ENCODE data around the gene RPS29.

Gene RPS29

DNA sequence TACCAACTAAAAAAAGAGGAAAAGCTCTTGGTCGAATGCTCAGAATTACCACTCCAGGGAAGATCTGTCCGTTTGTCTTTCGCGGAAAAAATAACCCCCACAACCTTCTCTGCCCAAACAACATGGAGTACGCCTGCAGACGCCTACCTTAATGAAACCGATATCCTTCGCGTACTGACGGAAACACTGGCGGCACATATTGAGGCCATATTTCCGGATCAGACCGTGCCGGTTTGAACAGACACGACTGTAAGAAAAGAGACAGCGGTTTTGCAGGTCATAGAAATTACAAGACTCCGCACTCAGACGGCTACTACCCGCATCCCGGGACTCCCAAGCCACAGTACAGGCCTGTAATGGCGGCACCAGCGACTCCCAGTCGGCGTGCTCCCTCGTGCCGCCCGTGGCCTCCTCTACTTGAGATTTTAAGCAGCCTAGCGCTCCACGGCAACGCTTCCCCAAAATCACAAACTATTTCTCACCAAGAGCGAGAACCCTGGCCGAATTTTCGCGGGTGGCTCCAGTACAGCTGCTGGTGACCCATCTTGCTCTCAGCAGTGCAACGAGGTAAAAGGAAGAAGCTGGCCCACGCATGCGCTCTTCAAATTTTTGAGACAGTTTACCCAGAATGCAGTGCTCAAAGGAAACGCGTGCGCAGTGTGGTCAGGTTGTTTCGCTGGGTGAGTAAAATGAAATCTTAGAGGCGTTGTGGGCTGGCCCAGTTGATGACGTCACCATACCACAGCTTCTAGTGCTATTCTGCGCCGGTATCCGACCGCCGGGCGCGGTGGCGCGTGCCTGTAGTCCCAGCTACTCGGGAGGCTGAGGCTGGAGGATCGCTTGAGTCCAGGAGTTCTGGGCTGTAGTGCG, at the start of gene RPS29:
Gene RPS29, minus strand, starts transcription at position 578 of the 870 bp plus-strand sequence. Its CDS starts 34 bp downstream, at position 544.
- Histone ChIP-seq H3K4me3 (ENCODE audit: insufficient read length, low read depth) (peak within 1 kb of the TSS; percentile 93), H3K36me3 (ENCODE audit: insufficient read depth, insufficient read length, low read length) (peaks cover 46% of the 10 kb centered on the region), H3K4me1 (ENCODE audit: insufficient read depth, insufficient read length) (peaks cover 2% of the 10 kb centered on the region), H3K27me3 (ENCODE audit: insufficient read depth, insufficient read length) (no peaks in the 10 kb centered on the region), H3K9ac (ENCODE audit: insufficient read length, low read depth) (peak within 1 kb of the TSS; percentile 96), H3K9me3 (ENCODE audit: insufficient read depth, low read length) (no peaks in the 10 kb centered on the region)
- TF ChIP-seq SUZ12 (IDR thresholded peaks at IDR 0.05; ENCODE audit: extremely low read depth, insufficient read depth, insufficient read length) = no peak
- peak; percentile 50 for TF ChIP-seq YY1 (IDR thresholded peaks at IDR 0.05; ENCODE audit: insufficient read depth, insufficient read length)
- no peak for TF ChIP-seq ZNF274 (IDR thresholded peaks at IDR 0.05; ENCODE audit: low read depth, low read length)
- peak; percentile 92 for DNase-seq (ENCODE audit: low read depth, low spot score)

DNA sequence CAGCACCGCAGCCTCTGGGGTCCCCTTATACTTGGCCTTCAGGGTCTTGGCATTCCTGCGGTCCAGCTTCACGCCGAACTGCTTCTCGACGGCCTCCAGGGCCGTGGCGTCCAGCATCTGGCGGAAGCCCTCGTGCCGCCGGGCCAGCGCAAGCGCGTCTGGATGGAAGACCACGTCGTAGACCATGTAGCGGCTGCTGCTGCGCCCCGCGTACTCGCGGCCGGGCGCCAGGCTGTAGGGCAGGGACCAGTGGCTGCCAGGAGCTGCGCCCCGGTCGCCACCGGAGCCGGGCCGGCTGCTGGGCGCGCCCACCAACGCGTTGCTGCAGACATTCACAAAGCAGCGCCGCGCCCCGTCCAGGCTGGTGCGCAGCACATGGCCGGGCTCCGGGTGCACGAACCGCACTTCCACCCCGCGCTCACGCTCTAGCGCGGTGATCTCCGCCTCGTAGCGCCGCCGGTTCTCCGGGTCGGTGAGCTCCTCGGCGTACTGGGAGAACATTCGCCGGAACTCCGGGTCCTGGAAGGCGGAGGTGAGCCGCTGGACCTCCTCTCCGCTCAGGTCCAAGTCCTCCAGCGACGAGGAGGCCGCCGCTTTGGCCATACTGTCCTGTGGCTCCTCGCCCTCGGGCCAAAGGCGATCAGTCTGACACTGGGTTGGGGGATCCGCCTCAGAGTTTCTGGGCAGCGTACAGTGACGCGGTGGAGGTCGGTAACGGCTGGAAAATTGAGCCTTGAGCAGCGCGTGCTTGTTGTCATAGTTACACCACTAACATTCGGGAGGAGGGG, 48.6 kb upstream of the RPS29 start, which contains the start of gene DNAAF2:
Gene DNAAF2, minus strand, starts transcription at position 698 of the 788 bp plus-strand sequence. Its CDS starts 95 bp downstream, at position 603.
- peak; percentile 47 for DNase-seq (ENCODE audit: low read depth, low spot score)
- Histone ChIP-seq H3K9me3 (ENCODE audit: insufficient read depth, low read length) (no peaks in the 10 kb centered on the region), H3K4me1 (ENCODE audit: insufficient read depth, insufficient read length) (no peaks in the 10 kb centered on the region), H3K9ac (ENCODE audit: insufficient read length, low read depth) (peak within 1 kb of the TSS; percentile 99), H3K4me3 (ENCODE audit: insufficient read length, low read depth) (peak within 1 kb of the TSS; percentile 96), H3K27me3 (ENCODE audit: insufficient read depth, insufficient read length) (no peaks in the 10 kb centered on the region), H3K36me3 (ENCODE audit: insufficient read depth, insufficient read length, low read length) (peaks cover 37% of the 10 kb centered on the region)
- TF ChIP-seq ZNF274 (IDR thresholded peaks at IDR 0.05; ENCODE audit: low read depth, low read length) (no peak), SUZ12 (IDR thresholded peaks at IDR 0.05; ENCODE audit: extremely low read depth, insufficient read depth, insufficient read length) (no peak), YY1 (IDR thresholded peaks at IDR 0.05; ENCODE audit: insufficient read depth, insufficient read length) (no peak)

DNA sequence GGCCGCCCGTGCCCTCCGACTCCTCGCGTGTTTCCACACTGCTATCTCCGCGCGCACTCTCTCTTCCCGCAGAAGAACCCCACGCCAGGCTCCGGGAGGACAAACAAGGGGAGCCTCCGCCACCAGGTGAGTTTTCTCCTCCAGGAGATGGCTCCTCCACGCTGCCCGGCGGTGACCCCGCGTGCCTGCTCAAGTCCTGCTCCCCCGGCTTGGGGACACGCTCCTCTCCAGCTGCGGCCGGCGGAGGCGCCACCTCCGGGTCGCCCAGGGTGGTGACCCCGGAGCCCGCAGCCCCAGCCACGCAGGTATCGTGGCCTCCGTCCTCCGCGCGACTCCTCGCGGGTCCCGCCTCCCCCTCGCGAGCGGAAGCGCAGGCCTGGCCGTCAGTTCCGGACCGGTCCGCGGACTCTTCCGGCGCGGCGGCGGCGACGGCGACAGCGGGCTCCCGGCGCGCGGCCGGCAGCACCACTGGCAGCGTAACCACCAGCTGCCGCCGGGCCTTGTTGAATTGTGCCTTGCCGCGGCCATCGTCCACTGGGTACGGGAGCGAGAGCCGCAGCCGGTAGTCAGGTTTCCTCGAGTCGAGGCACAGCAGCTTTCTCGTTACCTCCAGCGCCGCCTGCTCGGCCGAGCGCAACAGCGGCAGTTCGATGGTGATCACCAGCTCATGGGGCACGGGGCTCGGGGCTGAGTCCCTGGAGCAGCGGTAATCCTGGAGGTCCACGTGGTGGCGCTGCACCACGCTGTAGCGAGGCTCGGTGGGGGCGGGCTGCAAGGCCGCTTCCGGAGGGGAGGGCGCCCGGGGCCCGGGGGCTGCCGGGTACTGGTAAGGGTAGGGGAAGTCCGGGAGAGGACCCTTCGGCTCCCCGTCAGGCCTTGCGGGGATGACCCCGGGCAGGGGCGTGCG, 47.7 kb upstream of the RPS29 start:
- peak overlapping the region; percentile 96 for H3K4me3 ChIP-seq (ENCODE audit: insufficient read length, low read depth)
- peak overlapping the region; percentile 99 for H3K9ac ChIP-seq (ENCODE audit: insufficient read length, low read depth)
- no peaks in the 10 kb centered on the region for H3K9me3 ChIP-seq (ENCODE audit: insufficient read depth, low read length)
- no peaks in the 10 kb centered on the region for H3K27me3 ChIP-seq (ENCODE audit: insufficient read depth, insufficient read length)
- TF ChIP-seq SUZ12 (IDR thresholded peaks at IDR 0.05; ENCODE audit: extremely low read depth, insufficient read depth, insufficient read length) = no peak
- no peak for TF ChIP-seq ZNF274 (IDR thresholded peaks at IDR 0.05; ENCODE audit: low read depth, low read length)
- TF ChIP-seq YY1 (IDR thresholded peaks at IDR 0.05; ENCODE audit: insufficient read depth, insufficient read length) = no peak
- H3K4me1 ChIP-seq (ENCODE audit: insufficient read depth, insufficient read length) = no peaks in the 10 kb centered on the region
- peaks cover 36% of the 10 kb centered on the region for H3K36me3 ChIP-seq (ENCODE audit: insufficient read depth, insufficient read length, low read length)
- DNase-seq (ENCODE audit: low read depth, low spot score) = peak; percentile 90

DNA sequence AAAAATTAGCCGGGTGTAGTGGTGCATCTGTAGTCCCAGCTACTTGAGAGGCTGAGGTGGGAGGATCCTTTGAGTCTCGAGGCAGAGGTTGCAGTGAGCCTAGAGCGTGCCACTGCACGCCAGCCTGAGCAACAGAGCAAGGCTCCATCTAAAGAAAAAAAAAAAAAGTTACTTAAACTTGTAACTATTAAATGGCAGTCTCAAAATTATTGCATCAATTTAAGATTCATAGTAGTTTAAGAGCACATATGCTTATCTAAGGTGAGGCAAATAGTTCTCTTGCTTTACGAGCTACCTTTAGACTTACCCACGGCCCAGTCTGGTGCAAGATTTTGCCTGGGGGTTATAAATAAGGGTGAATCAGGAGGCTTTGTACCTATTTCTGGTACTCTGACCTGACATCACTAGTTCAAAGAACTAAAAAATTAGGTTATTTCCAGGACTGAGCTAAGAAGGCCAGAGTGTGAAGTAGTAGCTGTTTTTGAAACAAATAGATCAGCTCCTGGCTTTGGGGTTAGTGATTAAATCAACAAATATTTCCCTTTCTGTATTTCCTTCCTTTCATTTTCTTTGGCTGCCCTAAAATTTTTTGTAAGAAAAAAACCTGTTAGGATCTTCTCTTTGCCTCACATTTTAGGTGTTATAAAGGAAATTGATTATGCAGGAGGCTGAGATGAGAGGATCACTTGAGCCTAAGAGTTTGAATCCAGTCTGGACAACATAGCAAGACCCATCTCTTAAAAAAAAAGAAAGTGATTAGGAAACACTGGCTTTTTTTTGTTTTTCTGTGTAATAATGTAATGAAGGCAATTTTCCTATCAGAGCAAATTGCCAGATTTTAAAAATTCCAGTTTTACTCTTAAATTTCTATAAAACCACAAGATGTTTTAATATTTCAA, 38.0 kb upstream of the RPS29 start:
- Histone ChIP-seq H3K9me3 (ENCODE audit: insufficient read depth, low read length) (no peaks in the 10 kb centered on the region), H3K27me3 (ENCODE audit: insufficient read depth, insufficient read length) (no peaks in the 10 kb centered on the region), H3K4me1 (ENCODE audit: insufficient read depth, insufficient read length) (no peaks in the 10 kb centered on the region), H3K4me3 (ENCODE audit: insufficient read length, low read depth) (no peak overlapping the region), H3K9ac (ENCODE audit: insufficient read length, low read depth) (no peak overlapping the region), H3K36me3 (ENCODE audit: insufficient read depth, insufficient read length, low read length) (peaks cover 42% of the 10 kb centered on the region)
- no peak for DNase-seq (ENCODE audit: low read depth, low spot score)
- TF ChIP-seq SUZ12 (IDR thresholded peaks at IDR 0.05; ENCODE audit: extremely low read depth, insufficient read depth, insufficient read length) = no peak
- TF ChIP-seq ZNF274 (IDR thresholded peaks at IDR 0.05; ENCODE audit: low read depth, low read length) = no peak
- no peak for TF ChIP-seq YY1 (IDR thresholded peaks at IDR 0.05; ENCODE audit: insufficient read depth, insufficient read length)

DNA sequence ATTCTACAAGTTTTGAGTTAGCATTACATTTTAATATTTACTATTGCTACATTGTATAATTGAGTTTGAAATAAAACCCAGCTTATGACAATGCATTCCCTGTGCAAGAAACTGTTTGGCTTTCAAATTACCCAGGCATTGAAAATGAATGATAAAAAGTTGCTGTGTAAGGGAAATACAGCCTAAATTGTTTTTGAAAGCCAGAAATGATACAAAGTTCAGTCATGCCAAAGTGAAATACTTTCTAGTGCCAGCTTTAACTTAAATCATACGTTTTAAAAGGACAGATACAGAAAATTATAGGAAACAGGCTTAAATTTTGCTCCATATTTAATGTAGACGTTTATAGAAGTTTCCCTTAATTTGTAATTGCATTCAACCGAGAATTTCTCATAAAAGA, 37.2 kb upstream of the RPS29 start:
- no peak for DNase-seq (ENCODE audit: low read depth, low spot score)
- H3K4me3 ChIP-seq (ENCODE audit: insufficient read length, low read depth) = no peak overlapping the region
- peaks cover 39% of the 10 kb centered on the region for H3K36me3 ChIP-seq (ENCODE audit: insufficient read depth, insufficient read length, low read length)
- TF ChIP-seq SUZ12 (IDR thresholded peaks at IDR 0.05; ENCODE audit: extremely low read depth, insufficient read depth, insufficient read length) (no peak), YY1 (IDR thresholded peaks at IDR 0.05; ENCODE audit: insufficient read depth, insufficient read length) (no peak), ZNF274 (IDR thresholded peaks at IDR 0.05; ENCODE audit: low read depth, low read length) (no peak)
- no peaks in the 10 kb centered on the region for H3K9me3 ChIP-seq (ENCODE audit: insufficient read depth, low read length)
- H3K4me1 ChIP-seq (ENCODE audit: insufficient read depth, insufficient read length) = no peaks in the 10 kb centered on the region
- no peak overlapping the region for H3K9ac ChIP-seq (ENCODE audit: insufficient read length, low read depth)
- H3K27me3 ChIP-seq (ENCODE audit: insufficient read depth, insufficient read length) = no peaks in the 10 kb centered on the region
